Uterus (tissue), 4 donors: ENCODE measurements around the gene CIAO2B. TPM values are rescaled to one million over a fixed set of nuclear protein-coding genes. Genes with fewer than 3 reads are reported as not detected.

Source experiments
- DNase-seq, 2 donors: peaks; one replicate each; pipeline ENCODE4 v3.0.0-alpha.2; 2019 to 2020
- H3K27ac ChIP-seq, 2 donors: fragments of 200-600 bp; sonication (generic); 1 replicate in 1 of 2; 2 replicates in 1 of 2; pipeline ENCODE4 v1.5.1; 2016 to 2018
- H3K27me3 ChIP-seq, 2 donors: fragments of 200-600 bp; sonication (generic); one replicate each; pipeline ENCODE4 v1.5.1; 2018 to 2019; ENCODE audit warnings: control low read depth in 1 of 2
- H3K36me3 ChIP-seq, 2 donors: fragments of 200-600 bp; sonication (generic); one replicate each; pipeline ENCODE4 v1.5.1; 2019; ENCODE audit warnings: control low read depth in 1 of 2
- H3K4me1 ChIP-seq, 2 donors: fragments of 200-600 bp; sonication (generic); one replicate each; pipeline ENCODE4 v1.5.1; 2018 to 2019; ENCODE audit warnings: control low read depth in 1 of 2
- H3K4me3 ChIP-seq, 2 donors: fragments of 200-600 bp; sonication (generic); 1 replicate in 1 of 2; 2 replicates in 1 of 2; pipeline ENCODE4 v1.5.1; 2018 to 2019; ENCODE audit warnings: mild to moderate bottlenecking in 1 of 2
- H3K9me3 ChIP-seq, 2 donors: fragments of 200-600 bp; sonication (generic); one replicate each; pipeline ENCODE4 v1.5.1; 2019; ENCODE audit warnings: control low read depth in 1 of 2
- POLR2A ChIP-seq, 2 donors: fragments of 450-650 bp; IDR thresholded peaks; one replicate each; pipeline ENCODE4 v1.6.1; 2016; ENCODE audit warnings: antibody characterized with exemption in 2 of 2, mild to moderate bottlenecking in 1 of 2, moderate library complexity in 1 of 2
- intact Hi-C: fragments of 100-400 bp; cut with DNase I; formaldehyde crosslinking; loops from one replicate; pipeline ENCODE4 v1.15.1; 2023; ENCODE audit warnings: low total_unique reads
- total RNA-seq, 4 donors: library from RNA; depleted of rRNA in 3 of 4; stranded (reverse); fragments of >200 nt in 3 of 4; gene quantifications; one replicate each; pipeline versions ENCODE4 v1.1.0 to v1.2.4, GENCODE V29; 2014 to 2023
- TF ChIP-seq, protein P1 (sequence below), 4 experiments: fragments of 200-600 bp in 2 of 4; fragments of 450-650 bp in 2 of 4; sonication (generic) in 2 of 4; IDR thresholded peaks; one replicate each; pipeline ENCODE4 v1.5.1; 2016 to 2019; ENCODE audit warnings: antibody characterized with exemption in 4 of 4, mild to moderate bottlenecking in 2 of 4, moderate library complexity in 1 of 4
- donor health status: DM: yes; HTN: yes; CAD: no.

CIAO2B gene
- total RNA-seq, 4 donors from 2014 or later = 15.9 to 76.8 (median 74.2) TPM

DNA sequence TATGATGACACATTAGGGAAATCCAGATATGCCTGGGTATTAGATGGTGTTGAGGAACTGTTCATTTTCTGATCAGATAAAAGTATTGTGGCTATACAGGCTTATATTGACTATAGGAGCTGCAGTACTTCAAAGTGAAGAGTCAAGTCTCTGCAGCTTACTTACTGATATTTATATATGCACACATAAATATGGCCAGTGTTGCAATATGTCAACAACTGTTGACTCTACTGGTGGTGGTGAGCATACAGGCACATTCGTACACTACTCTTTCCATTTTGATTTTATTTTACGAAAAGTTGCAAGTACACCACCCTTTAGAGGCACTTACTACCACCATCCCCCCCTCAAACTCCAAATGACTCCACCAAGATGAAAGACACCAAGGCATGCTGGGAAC lies 2.5 kb downstream of the CIAO2B start:
- DNase-seq = no peak
- H3K4me1 ChIP-seq = peaks cover 0 to 28% of the 10 kb centered on the region in 2 donors
- no peaks in the 10 kb centered on the region for H3K36me3 ChIP-seq
- no peaks in the 10 kb centered on the region for H3K9me3 ChIP-seq
- no peak for TF ChIP-seq POLR2A (IDR thresholded peaks at IDR 0.05)
- TF ChIP-seq, protein P1, sequence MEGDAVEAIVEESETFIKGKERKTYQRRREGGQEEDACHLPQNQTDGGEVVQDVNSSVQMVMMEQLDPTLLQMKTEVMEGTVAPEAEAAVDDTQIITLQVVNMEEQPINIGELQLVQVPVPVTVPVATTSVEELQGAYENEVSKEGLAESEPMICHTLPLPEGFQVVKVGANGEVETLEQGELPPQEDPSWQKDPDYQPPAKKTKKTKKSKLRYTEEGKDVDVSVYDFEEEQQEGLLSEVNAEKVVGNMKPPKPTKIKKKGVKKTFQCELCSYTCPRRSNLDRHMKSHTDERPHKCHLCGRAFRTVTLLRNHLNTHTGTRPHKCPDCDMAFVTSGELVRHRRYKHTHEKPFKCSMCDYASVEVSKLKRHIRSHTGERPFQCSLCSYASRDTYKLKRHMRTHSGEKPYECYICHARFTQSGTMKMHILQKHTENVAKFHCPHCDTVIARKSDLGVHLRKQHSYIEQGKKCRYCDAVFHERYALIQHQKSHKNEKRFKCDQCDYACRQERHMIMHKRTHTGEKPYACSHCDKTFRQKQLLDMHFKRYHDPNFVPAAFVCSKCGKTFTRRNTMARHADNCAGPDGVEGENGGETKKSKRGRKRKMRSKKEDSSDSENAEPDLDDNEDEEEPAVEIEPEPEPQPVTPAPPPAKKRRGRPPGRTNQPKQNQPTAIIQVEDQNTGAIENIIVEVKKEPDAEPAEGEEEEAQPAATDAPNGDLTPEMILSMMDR (IDR thresholded peaks at IDR 0.05) = no peak
- H3K27me3 ChIP-seq = no peaks in the 10 kb centered on the region
- intact Hi-C loops = no loop called here
- H3K4me3 ChIP-seq = no peak overlapping the region
- no peak overlapping the region for H3K27ac ChIP-seq

DNA sequence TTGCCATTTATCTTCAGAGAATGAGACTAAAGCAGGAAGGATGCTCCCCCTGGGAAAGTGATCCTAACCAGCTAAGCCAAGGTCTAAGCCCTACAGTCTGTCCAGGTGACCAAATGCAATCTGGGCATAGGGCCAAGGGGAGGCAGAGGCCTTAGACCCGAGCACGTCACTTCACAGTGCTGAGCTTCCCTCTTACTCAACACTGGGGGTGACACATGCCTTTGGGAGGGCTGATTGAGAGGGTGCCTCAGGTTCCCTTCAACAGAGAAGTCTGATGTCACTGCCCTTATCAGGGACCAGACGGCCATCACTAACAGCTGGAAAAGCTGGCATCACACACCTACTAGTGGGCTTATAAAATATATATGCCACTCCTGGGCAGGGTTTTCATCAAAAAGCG lies 4.0 kb downstream of the CIAO2B start:
- H3K4me1 ChIP-seq = peaks cover 0 to 13% of the 10 kb centered on the region in 2 donors
- intact Hi-C loops = no loop called here
- TF ChIP-seq, protein P1 (IDR thresholded peaks at IDR 0.05) = no peak
- no peak for TF ChIP-seq POLR2A (IDR thresholded peaks at IDR 0.05)
- DNase-seq = no peak
- H3K4me3 ChIP-seq = no peak overlapping the region
- H3K27me3 ChIP-seq = no peaks in the 10 kb centered on the region
- H3K36me3 ChIP-seq = no peaks in the 10 kb centered on the region
- H3K9me3 ChIP-seq = no peaks in the 10 kb centered on the region
- no peak overlapping the region for H3K27ac ChIP-seq

DNA sequence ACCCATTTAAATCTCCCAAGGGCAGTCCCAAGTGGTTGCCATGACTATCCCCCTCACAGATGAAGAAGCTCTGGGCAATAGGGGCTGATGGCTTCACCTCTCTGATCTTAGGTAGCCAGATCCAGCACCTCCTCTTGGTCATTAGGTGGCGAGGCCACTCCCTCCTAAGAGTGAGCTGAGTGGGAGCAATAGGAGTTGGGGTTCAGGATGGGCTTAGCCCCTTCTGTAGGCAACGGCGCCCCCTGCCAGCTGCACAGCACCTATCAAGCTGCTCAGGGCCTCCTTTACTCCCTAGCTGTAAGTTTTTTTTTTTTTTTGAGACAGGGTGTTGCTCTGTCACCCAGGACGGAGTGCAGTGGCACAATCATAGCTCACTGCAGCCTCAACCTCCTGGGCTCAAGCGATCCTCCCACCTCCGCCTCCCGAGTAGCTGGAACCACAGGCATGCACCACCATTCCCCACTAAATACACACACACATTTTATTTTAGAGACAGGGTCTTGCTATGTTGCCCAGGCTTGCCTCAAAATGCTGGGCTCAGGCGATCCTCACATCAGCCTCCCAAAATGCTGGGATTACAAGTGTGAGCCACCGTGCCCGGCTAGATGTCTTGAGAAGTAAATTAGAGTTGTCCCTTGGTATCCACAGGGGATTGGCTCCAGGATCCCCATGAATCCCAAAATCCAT lies 5.4 kb downstream of the CIAO2B start:
- no peak for DNase-seq
- Histone ChIP-seq H3K27ac (no peak overlapping the region), H3K27me3 (no peaks in the 10 kb centered on the region), H3K4me1 (peaks cover 0 to 16% of the 10 kb centered on the region in 2 donors), H3K4me3 (no peak overlapping the region), H3K36me3 (no peaks in the 10 kb centered on the region), H3K9me3 (no peaks in the 10 kb centered on the region)
- intact Hi-C loops = no loop called here
- TF ChIP-seq, protein P1 (IDR thresholded peaks at IDR 0.05) = peak in 1 of 4 experiments; percentile 19
- TF ChIP-seq POLR2A (IDR thresholded peaks at IDR 0.05) = no peak

DNA sequence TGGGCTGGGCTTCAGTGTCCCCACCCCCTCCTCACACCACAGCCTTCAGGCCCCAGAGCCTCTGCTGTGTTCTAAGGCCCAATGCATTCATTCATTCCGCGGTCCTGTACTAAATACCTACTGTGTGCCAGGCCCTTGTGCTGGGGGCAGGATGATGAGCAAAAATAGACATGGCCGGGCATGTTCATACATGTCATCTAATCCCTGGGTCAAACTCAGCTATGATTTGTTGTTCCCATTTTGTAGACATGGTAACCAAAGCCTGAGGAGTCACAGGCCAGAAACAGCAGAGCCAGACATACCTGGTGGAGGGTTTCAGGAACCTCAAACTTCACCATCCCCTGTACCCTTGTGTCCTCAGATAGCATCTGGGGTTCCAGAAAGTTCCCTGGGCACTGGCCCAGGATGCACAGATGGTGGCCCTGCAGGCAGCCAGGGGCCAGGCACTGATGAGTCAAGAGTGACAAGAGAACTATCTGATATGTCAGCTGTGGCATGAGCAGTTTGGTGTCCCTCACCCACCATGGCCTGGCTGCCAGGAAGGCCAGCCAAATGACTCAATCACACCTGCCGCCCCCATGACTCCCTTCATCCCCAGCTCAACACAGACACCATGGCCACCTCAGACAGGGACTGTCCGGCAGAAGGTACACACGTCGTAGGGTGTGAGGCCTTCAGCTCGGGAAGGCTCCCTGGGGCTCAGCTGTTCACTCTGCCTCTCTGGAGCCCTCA lies 6.1 kb downstream of the CIAO2B start:
- no peaks in the 10 kb centered on the region for H3K9me3 ChIP-seq

More for the DNA sequence above, 6.1 kb downstream of the CIAO2B start:
- Histone ChIP-seq H3K27ac (no peak overlapping the region), H3K4me3 (no peak overlapping the region), H3K36me3 (no peaks in the 10 kb centered on the region), H3K4me1 (peaks cover 0 to 11% of the 10 kb centered on the region in 2 donors), H3K27me3 (no peaks in the 10 kb centered on the region)
- intact Hi-C loops = no loop called here
- DNase-seq = no peak
- TF ChIP-seq, protein P1 (IDR thresholded peaks at IDR 0.05) = no peak
- no peak for TF ChIP-seq POLR2A (IDR thresholded peaks at IDR 0.05)
